Measurements from ENCODE around the gene TMEM63C. TPM values are rescaled to one million over a fixed set of nuclear protein-coding genes. Genes with fewer than 3 reads are reported as not detected.
"Not testable (repeated sequence)": the region's sequence is repeated elsewhere in the genome, so short reads cannot be mapped to it uniquely, and the experiment has no call there.

TMEM63C gene
- total RNA-seq, 1 donor from 2014 or later: 0.92 TPM

- DNase-seq: no peak
Observed at GRCh38 chr14:77278461-77279230, 97.0 kb downstream of the TMEM63C start.

GRCh38 chr14:77279719-77280118, 98.1 kb downstream of the TMEM63C start:
- no peak for DNase-seq

- DNase-seq: not testable (repeated sequence)
Observed at GRCh38 chr14:77280921-77281320, 99.3 kb downstream of the TMEM63C start.

- no peak for DNase-seq
Observed at GRCh38 chr14:77281852-77282410, 100.3 kb downstream of the TMEM63C start.

GRCh38 chr14:77284066-77284465, 102.5 kb downstream of the TMEM63C start:
- DNase-seq: no peak

- DNase-seq: no peak
Observed at GRCh38 chr14:77284466-77284865, 102.9 kb downstream of the TMEM63C start.

GRCh38 chr14:77286576-77286975, 105.0 kb downstream of the TMEM63C start:
- no peak for DNase-seq

GRCh38 chr14:77290705-77291104, 109.1 kb downstream of the TMEM63C start:
- DNase-seq: no peak

GRCh38 chr14:77296155-77296554, 114.6 kb downstream of the TMEM63C start:
- no peak for DNase-seq

- DNase-seq: no peak
Observed at GRCh38 chr14:77296906-77297305, 115.3 kb downstream of the TMEM63C start.

- DNase-seq: no peak
Observed at GRCh38 chr14:77299771-77300170, 118.2 kb downstream of the TMEM63C start.

- DNase-seq: peak; percentile 94
Observed at GRCh38 chr14:77301103-77301502, 119.5 kb downstream of the TMEM63C start.

GRCh38 chr14:77302926-77303325, 121.3 kb downstream of the TMEM63C start:
- no peak for DNase-seq

- DNase-seq: no peak
Observed at GRCh38 chr14:77303417-77304156, 122.0 kb downstream of the TMEM63C start.

GRCh38 chr14:77305696-77306095, 124.1 kb downstream of the TMEM63C start:
- peak; percentile 94 for DNase-seq

- peak; percentile 88 for DNase-seq
Observed at GRCh38 chr14:77306416-77306815, 124.8 kb downstream of the TMEM63C start.

- peak; percentile 93 for DNase-seq
Observed at GRCh38 chr14:77306851-77307496, 125.4 kb downstream of the TMEM63C start.

Small RNA genes lying within 50 kb of the gene (small RNA-seq; reads per million reads assigned to genes)
- not detected for gene MIR1260A (ENCODE audit: low replicate concordance)
- gene RF00421 (ENCODE audit: low replicate concordance): not detected

Other genes starting within 250 kb of the TMEM63C start
- gene IRF2BPL, start 153.1 kb upstream of the TMEM63C start, total RNA-seq: 47.7 TPM
- 42.4 TPM for gene CIPC, start 83.5 kb upstream of the TMEM63C start, total RNA-seq
- gene ZDHHC22, start 40.0 kb upstream of the TMEM63C start, total RNA-seq: 0.41 TPM
- not detected for gene NGB, start 89.4 kb downstream of the TMEM63C start, total RNA-seq
- 26.8 TPM for gene POMT2, start 139.1 kb downstream of the TMEM63C start, total RNA-seq
- 8.9 TPM for gene GSTZ1, start 139.2 kb downstream of the TMEM63C start, total RNA-seq
- gene TMED8, start 195.3 kb downstream of the TMEM63C start, total RNA-seq: 7.2 TPM
- 0.51 TPM for gene SAMD15, start 195.6 kb downstream of the TMEM63C start, total RNA-seq
- not detected for gene NOXRED1, start 241.7 kb downstream of the TMEM63C start, total RNA-seq